ENCODE results near the gene TMTC2. TPM values are rescaled to one million over a fixed set of nuclear protein-coding genes. Genes with fewer than 3 reads are reported as not detected.

The TMTC2 gene
- total and polyA plus RNA-seq, 2 donors (not counting 1 experiment from before 2014, with no cell fraction given) = 2.4 to 3.2 TPM

DNA sequence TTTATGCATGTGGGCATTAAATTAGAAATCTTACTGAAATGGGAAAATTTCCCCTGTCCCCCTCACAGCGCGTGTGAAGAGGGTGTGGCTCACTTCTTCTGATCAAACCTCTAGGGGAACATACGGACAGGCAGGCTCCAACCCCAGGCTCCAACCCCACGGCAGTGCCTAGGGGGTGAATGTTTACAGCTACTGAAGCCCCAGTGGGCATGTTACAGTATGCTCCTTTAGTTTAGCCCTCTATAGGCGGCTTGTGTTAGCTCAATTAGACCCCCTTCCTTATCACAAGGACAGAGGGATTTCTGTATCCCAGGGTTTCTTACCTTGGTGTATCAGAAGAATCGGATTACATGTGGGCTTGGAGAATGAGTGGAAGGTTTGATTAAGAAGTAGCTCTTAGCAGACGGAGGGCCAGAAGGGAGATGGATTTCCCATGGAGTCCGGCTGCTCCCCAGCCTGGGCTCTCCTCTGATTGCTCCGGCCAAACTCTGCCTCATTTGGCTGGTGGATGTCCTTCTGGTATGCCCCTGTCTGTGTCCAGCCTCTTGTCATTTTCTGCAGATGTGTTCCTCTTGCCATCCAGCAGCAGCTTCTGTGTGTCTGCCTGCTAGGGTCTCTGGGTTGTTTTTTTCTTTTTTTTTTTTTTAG is 223.7 kb downstream of the TMTC2 start:
- no peaks in the 10 kb centered on the region for H3K27me3 ChIP-seq (replicated peaks in 1 of 4; ENCODE audit: control extremely low read depth in 1 of 4, control insufficient read depth in 3 of 4, insufficient read depth in 4 of 4, low read length in 3 of 4)
- Mint-ChIP-seq H3K4me3 (no peak overlapping the region), H3K9me3 (ENCODE audit: insufficient read depth) (no peaks in the 10 kb centered on the region), H3K4me1 (no peaks in the 10 kb centered on the region), H3K27me3 (no peaks in the 10 kb centered on the region), H3K27ac (no peak overlapping the region)
- no peaks in the 10 kb centered on the region for H3K36me3 ChIP-seq (replicated peaks in 1 of 2; ENCODE audit: control extremely low read depth in 1 of 2, control insufficient read depth in 1 of 2, extremely low read depth in 1 of 2, insufficient read depth in 2 of 2, low read length in 1 of 2)
- no peaks in the 10 kb centered on the region for H3K4me1 ChIP-seq (ENCODE audit: control insufficient read depth in 2 of 2, insufficient read depth in 2 of 2, low read length in 2 of 2)
- no peak overlapping the region for H2AFZ ChIP-seq (ENCODE audit: insufficient read depth, low read depth, low read length, poor library complexity, severe bottlenecking)
- POLR2A ChIA-PET = no interaction called here
- H3K9me3 ChIP-seq (ENCODE audit: control extremely low read depth in 1 of 3, control insufficient read depth in 2 of 3, insufficient read depth in 1 of 3, low read length in 2 of 3) = no peaks in the 10 kb centered on the region
- TF ChIP-seq, protein P1, sequence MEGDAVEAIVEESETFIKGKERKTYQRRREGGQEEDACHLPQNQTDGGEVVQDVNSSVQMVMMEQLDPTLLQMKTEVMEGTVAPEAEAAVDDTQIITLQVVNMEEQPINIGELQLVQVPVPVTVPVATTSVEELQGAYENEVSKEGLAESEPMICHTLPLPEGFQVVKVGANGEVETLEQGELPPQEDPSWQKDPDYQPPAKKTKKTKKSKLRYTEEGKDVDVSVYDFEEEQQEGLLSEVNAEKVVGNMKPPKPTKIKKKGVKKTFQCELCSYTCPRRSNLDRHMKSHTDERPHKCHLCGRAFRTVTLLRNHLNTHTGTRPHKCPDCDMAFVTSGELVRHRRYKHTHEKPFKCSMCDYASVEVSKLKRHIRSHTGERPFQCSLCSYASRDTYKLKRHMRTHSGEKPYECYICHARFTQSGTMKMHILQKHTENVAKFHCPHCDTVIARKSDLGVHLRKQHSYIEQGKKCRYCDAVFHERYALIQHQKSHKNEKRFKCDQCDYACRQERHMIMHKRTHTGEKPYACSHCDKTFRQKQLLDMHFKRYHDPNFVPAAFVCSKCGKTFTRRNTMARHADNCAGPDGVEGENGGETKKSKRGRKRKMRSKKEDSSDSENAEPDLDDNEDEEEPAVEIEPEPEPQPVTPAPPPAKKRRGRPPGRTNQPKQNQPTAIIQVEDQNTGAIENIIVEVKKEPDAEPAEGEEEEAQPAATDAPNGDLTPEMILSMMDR (IDR thresholded peaks at IDR 0.05) = no peak
- no peak for TF ChIP-seq EZH2 (IDR thresholded peaks at IDR 0.05; ENCODE audit: borderline replicate concordance, insufficient read depth, low read depth, low read length, poor library complexity, severe bottlenecking)
- H3K9ac ChIP-seq (ENCODE audit: low read length) = no peak overlapping the region
- DNase-seq (no peak), ATAC-seq (ENCODE audit: low read depth) (no peak)
- H3K4me3 ChIP-seq (ENCODE audit: control extremely low read depth in 1 of 5, extremely low read depth in 1 of 5, insufficient read depth in 1 of 5, low read depth in 2 of 5, low read length in 4 of 5) = no peak overlapping the region
- no peak overlapping the region for H3K27ac ChIP-seq (ENCODE audit: low read length in 2 of 2)
- H4K20me1 ChIP-seq (ENCODE audit: control insufficient read depth, insufficient read depth, low read length, poor library complexity, severe bottlenecking) = no peaks in the 10 kb centered on the region
- intact Hi-C loops (cut with micrococcal nuclease) = no loop called here
- CTCF ChIA-PET = no interaction called here
- 97% methylated on average over 4 of the region's 9 CpGs for WGBS (ENCODE audit: insufficient coverage)
- no peaks in the 10 kb centered on the region for H3K79me2 ChIP-seq (ENCODE audit: control insufficient read depth, insufficient read depth, low read length)
- no peak overlapping the region for H3K4me2 ChIP-seq (replicated peaks; ENCODE audit: low read depth, low read length, poor library complexity, severe bottlenecking)

DNA sequence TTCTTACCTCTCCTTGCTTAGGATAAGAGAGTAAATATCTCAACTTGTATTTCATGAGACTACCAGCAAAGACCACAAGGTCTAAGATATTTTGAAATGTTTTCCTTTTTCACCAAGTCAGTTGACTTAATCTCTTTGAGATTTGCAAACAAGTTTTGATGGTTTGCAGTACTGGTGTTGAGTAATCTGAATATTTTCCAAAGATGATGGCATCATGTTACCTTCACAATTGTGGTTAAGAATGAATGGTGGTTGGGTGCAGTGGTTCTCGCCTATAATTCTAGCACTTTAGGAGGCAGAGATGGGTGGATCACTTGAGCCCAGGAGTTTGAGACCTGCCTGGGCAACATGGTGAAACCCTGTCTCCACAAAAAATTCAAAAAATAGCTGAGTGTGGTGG is 225.7 kb downstream of the TMTC2 start:
- Histone ChIP-seq H3K9ac (ENCODE audit: low read length) (no peak overlapping the region), H3K4me2 (replicated peaks; ENCODE audit: low read depth, low read length, poor library complexity, severe bottlenecking) (no peak overlapping the region), H3K36me3 (replicated peaks in 1 of 2; ENCODE audit: control extremely low read depth in 1 of 2, control insufficient read depth in 1 of 2, extremely low read depth in 1 of 2, insufficient read depth in 2 of 2, low read length in 1 of 2) (no peaks in the 10 kb centered on the region), H3K9me3 (ENCODE audit: control extremely low read depth in 1 of 3, control insufficient read depth in 2 of 3, insufficient read depth in 1 of 3, low read length in 2 of 3) (no peaks in the 10 kb centered on the region), H3K27ac (ENCODE audit: low read length in 2 of 2) (no peak overlapping the region), H3K79me2 (ENCODE audit: control insufficient read depth, insufficient read depth, low read length) (no peaks in the 10 kb centered on the region), H3K4me1 (ENCODE audit: control insufficient read depth in 2 of 2, insufficient read depth in 2 of 2, low read length in 2 of 2) (no peaks in the 10 kb centered on the region), H3K4me3 (ENCODE audit: control extremely low read depth in 1 of 5, extremely low read depth in 1 of 5, insufficient read depth in 1 of 5, low read depth in 2 of 5, low read length in 4 of 5) (no peak overlapping the region), H4K20me1 (ENCODE audit: control insufficient read depth, insufficient read depth, low read length, poor library complexity, severe bottlenecking) (no peaks in the 10 kb centered on the region), H2AFZ (ENCODE audit: insufficient read depth, low read depth, low read length, poor library complexity, severe bottlenecking) (no peak overlapping the region), H3K27me3 (replicated peaks in 1 of 4; ENCODE audit: control extremely low read depth in 1 of 4, control insufficient read depth in 3 of 4, insufficient read depth in 4 of 4, low read length in 3 of 4) (no peaks in the 10 kb centered on the region)
- no peaks in the 10 kb centered on the region for H3K9me3 Mint-ChIP-seq (ENCODE audit: insufficient read depth)
- H3K27ac Mint-ChIP-seq = no peak overlapping the region
- H3K4me3 Mint-ChIP-seq = no peak overlapping the region
- intact Hi-C loops (cut with micrococcal nuclease) = no loop called here
- no peaks in the 10 kb centered on the region for H3K27me3 Mint-ChIP-seq
- DNase-seq = no peak
- TF ChIP-seq, protein P1 (IDR thresholded peaks at IDR 0.05) = no peak
- TF ChIP-seq EZH2 (IDR thresholded peaks at IDR 0.05; ENCODE audit: borderline replicate concordance, insufficient read depth, low read depth, low read length, poor library complexity, severe bottlenecking) = no peak
- no peaks in the 10 kb centered on the region for H3K4me1 Mint-ChIP-seq
- ChIA-PET CTCF (no interaction called here), POLR2A (no interaction called here)
- ATAC-seq (ENCODE audit: low read depth) = no peak
- WGBS (ENCODE audit: insufficient coverage) = no CpG with 5 or more reads among the region's 1 CpG

Measured in B cell (primary cell).